GM18858 (cell line): ENCODE measurements around the gene CCDC40.
A peak's percentile ranks its signal among the peaks of the same experiment; 100 is the strongest.

ENCODE experiments used
- ATAC-seq: cut with Tn5 transposase; IDR thresholded peaks from one replicate; pipeline ENCODE4 v1.9.1; 2021; ENCODE audit not compliant: unreplicated experiment

Gene CCDC40

DNA sequence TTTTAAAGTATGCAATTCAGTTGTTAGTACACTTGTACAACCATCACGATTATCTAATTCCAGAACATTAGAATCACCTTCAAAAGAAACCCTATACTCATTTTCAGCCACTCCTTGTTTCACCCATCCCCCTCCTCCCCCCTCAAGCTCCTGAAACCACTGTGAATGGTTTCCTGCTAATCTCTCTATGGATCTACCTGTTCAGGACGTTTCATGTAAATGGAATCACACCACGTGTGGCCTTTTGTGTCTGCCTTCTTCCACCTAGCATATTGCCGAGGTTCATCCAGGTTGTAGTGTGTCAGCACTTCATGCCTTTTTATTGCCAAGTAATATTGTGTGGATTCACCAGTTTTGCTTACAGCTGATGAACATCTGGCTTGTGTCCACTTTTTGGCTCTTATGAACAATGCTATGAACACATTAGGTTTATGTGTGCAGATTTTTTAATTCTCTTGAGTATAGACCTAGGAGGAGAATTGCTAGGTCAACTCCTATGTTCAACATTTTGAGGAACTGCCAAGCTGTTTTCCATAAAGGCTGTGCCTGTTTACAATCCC is 92.6 kb downstream of the CCDC40 start:
- no peak for ATAC-seq

GRCh38 chr17:80130992-80131391 is 94.5 kb downstream of the CCDC40 start:
- no peak for ATAC-seq

DNA sequence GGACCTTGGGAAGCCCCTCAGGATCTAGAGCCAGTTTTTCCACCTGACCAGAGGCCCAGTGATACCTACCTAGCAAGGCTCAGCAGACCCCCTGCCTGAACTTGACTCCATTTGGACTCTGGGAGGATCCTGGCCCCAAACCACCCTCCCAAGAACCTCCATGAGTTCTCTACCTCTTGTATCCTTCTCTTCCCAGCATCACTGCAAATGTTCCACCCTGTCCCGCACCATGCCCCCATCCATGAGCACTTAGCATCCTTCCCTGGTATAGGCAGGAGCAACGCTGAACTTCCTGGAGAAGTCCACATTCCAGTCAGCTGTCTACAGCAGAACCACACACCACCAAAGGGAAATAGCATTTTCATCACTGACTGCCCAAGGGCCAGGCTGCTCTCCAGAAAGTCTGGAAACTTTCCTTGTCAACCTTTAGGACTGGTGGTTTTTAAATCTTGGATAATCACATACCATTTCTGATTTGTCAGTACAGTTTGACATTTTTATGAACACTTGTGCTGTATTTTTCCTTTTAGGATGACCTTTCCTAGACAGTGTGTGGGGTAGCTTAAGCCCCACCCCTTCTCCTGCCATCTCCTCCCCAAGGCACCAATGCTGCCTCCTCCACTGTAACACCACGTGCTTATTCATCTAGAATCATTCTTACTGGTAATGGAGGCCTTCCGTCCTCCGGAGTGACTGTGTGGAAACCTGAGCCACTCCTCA is 96.6 kb downstream of the CCDC40 start:
- ATAC-seq: no peak

GRCh38 chr17:80133626-80133970 is 97.2 kb downstream of the CCDC40 start:
- no peak for ATAC-seq

- no peak for ATAC-seq
These were observed 100.7 kb downstream of the CCDC40 start for GRCh38 chr17:80137131-80137530.

DNA sequence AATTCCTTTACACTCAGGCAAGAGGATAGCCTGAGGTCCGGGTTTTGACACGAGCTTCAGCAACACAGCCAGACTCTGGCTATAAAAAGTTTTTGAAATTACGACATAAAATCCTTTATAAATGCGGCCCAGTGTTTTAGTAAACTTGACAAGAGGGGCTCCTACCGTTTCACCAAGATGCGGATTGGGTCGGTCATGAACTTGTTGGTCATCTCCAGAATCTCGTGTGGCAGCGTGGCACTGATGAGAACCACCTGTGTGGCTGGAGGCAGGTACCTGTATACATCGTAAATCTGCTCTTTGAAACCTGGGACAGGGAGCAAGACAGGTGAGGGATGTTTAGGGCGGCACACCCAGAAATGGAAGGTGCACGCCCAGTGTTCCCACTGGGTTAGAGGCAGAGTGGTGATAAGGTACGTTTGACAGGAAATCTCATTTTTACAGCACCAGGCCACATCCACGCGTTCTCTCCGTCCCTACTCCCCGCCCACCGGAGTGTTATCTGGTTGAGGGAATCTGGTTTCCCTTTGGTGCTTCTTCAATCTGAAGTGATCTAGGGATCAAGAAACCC is 102.5 kb downstream of the CCDC40 start:
- ATAC-seq: no peak

DNA sequence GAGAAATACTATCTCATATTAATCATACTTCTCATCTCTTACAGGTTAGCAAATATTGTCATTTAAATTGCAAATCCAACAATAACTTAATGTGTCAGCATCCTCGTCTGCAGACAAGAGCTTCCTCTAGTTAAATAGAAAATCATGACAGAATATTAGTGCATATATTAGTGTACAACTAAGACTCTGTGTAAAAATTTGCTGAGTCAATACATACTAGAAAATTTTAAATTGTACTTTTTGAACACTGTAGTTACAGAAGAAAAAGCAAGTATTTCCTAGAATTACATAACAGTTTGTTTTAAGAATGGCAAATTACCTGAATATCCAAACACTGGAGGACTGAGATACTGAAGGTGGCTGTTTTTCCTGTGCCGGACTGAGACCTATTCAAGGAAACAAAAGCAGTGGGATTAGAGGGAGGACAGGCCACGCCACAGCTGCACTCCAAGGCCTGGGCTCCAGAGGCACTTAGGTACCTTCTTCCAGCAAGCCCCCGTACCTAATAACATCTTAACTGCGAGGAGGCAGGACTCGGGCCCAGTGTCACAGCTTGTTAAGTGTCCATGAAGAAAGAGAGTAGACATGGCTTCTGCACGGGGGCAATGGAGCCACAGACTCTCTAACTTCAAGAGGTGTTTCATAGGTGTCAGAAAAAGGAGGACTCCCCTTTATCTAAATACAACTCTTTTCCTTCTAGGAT is 105.2 kb downstream of the CCDC40 start:
- no peak for ATAC-seq

- no peak for ATAC-seq
These were observed 106.5 kb downstream of the CCDC40 start for GRCh38 chr17:80142929-80143328.

GRCh38 chr17:80145076-80146075 is 108.9 kb downstream of the CCDC40 start:
- ATAC-seq: no peak

DNA sequence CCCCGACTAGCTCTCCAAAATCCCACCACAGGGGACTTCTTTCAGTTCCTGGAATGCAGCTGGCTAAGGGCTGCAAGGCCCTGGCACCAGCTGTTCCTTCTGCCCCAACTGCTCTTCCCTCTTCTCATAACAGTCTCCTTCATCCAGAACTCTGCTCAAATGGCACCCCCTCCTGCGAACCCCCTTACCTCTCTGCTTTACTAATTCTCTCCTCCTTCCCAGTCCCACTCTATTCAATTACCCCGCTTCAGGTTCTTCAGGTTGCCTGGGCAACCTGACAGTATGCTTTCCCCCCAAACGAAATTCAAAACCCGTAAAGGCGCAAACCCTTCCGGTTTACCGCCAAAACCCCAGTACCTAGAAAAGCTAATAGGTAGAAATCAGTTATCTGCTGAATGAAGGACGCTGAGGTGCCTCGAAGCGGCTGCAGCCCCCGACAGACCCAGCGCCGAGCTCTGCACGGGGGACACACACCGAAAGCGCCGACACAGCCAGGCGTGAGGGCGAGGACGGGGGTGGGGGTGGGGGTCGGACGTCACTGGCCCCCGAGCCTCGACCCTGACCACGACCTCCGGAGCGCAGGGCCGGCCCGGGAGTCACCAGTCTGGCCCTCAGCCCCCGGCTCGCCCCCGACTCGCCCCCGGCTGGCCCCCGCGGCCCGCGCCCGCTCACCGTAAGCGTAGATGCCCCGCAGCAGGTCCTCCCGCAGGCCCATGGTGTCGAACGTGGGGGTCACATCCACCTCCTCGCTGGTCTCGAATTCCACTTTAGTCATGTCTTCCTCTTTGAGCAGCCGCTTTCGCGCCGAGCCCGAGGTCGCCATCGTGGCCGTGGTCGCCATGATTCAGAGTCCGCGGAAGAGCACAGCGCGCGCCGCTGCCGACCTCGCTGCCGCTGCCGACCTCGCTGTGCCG is 109.9 kb downstream of the CCDC40 start:
- no peak for ATAC-seq

DNA sequence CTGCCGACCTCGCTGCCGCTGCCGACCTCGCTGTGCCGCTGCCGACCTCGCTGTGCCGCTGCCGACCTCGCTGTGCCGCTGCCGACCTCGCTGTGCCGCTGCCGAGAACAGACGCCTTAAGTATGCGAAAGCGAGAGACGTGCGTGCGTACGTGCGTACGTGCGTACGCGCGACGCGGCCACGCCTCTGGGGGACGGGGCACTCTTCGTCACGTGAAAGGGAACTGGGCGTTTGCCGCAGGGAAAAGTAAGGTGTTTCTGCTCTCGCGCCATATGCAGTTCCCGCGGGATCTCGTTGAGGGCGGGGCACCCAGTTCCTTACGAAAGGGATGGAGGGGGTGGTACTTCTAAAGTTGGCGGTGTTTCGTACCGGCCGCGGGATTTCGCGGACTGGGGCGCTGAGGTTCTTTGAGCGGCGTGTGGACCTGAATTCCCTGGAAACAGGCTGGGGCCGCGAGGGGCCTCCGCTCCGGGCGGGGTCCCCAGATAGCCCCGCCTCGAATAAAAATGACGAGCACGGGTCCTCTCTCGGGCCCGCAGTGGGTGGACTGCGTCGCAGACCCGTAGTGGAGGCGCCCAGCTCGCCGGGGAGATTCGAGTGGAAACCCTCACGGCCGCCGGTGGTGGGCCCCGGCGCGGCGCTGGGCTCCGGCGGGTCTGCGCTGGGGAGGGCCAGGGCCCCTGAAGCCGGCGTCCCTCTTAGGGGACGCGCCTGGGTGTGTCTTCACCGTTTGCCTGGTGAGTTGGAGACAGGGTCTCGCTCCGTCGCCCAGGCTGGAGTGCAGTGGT is 110.8 kb downstream of the CCDC40 start, which contains the start of gene EIF4A3:
TSS of gene EIF4A3 (minus strand) at position 94 of the 788 bp plus-strand sequence. CDS start 167 bp downstream, outside the sequence.
- peak; percentile 74 for ATAC-seq
